Measurements from ENCODE around the gene CDS2.
A peak's percentile ranks its signal among the peaks of the same experiment; 100 is the strongest.

The CDS2 gene

DNA sequence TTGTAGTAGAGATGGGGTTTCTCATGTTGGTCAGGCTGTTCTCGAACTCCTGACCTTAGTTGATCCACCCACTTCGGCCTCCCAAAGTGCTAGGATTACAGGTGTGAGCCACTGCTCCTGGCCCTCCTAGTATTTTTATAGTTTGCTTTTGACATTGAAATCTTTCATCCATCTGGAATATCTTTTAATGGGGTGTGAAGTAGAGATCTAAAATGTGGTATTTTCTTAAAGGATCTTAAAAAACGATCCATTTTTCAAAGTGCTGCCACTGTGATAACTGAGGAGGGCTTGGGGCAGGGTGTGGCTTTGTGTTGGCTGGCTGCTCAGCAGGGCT is 23.1 kb downstream of the CDS2 start:
- Mint-ChIP-seq H3K9me3 (no peaks in the 10 kb centered on the region), H3K4me1 (ENCODE audit: low read depth) (peaks cover 80% of the 10 kb centered on the region), H3K27me3 (no peaks in the 10 kb centered on the region), H3K36me3 (ENCODE audit: low read depth) (peaks cover 37% of the 10 kb centered on the region), H3K27ac (peak overlapping the region; percentile 41), H3K4me3 (no peak overlapping the region)
- intact Hi-C loops (cut with micrococcal nuclease) = no loop called here

GRCh38 chr20:5150226-5151076 is 23.6 kb downstream of the CDS2 start:
- no peak overlapping the region for H3K4me3 Mint-ChIP-seq

DNA sequence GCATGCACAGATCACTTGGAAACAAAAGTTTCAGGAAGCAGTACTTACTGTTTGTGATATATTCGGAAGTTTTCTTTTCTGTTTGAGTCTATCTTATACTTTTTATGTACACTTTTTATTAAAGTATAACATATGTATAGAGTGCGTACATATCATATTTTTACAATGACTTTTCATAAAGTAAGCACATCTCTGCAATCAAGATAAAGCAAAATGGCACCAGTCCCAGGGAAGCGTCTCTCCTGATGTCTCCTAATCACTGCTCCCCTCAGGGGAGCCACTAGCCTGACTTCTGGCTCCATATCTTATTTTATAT is 26.3 kb downstream of the CDS2 start:
- peaks cover 75% of the 10 kb centered on the region for H3K4me1 Mint-ChIP-seq (ENCODE audit: low read depth)
- intact Hi-C loops (cut with micrococcal nuclease) = no loop called here

More at GRCh38 chr20:5150226-5151076, 23.6 kb downstream of the CDS2 start:
- intact Hi-C loops (cut with micrococcal nuclease) = no loop called here
- Mint-ChIP-seq H3K4me1 (ENCODE audit: low read depth) (peaks cover 79% of the 10 kb centered on the region), H3K9me3 (no peaks in the 10 kb centered on the region), H3K27me3 (no peaks in the 10 kb centered on the region), H3K36me3 (ENCODE audit: low read depth) (peaks cover 34% of the 10 kb centered on the region), H3K27ac (peak overlapping the region; percentile 41)

DNA sequence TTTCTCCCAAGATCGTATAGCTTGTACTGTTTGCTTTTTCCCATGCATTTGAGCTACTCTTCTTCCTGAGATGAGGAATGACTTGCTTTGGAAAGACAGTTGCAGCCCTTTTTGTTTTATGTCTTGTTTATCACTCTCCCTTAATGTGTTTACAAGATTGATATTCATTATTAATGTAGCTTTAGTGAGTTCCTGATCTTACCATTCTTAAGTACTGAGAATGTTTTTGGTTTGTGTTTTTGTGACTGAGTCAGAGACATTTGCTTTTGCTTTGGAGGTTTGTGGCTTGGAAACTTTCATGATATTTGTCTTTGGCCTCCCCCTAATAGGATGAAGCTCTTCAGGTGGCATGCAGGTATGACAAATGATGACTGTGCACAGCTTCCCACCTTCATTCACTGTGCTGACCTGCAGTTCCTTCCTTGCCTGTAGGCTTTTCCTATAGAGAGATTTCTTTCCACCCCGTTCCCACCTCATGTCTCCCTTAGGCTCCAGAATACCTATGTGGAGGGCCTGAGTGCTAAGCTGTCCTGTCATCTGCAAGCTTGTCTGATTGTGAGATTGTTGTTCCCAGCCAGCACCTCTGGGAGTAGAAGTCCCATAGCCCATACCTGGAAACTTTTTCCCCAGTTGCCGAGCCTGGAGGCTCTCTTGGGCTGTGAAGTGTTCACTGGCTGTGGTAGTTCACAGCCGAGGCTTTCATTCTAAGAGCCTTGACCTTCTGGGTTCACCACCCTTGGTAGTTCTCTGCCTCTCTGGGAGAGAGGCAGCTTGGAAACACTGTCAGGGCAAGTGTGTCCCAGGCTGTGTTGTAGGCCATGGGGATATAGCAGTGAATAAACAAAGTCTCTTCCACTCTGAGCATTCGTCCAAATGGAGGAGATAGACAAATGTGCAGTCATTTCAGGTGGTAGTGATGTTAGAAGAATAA is 27.1 kb downstream of the CDS2 start:
- Mint-ChIP-seq H3K4me1 (ENCODE audit: low read depth) (peaks cover 70% of the 10 kb centered on the region), H3K36me3 (ENCODE audit: low read depth) (peaks cover 31% of the 10 kb centered on the region), H3K27me3 (no peaks in the 10 kb centered on the region), H3K9me3 (no peaks in the 10 kb centered on the region), H3K4me3 (no peak overlapping the region), H3K27ac (peak overlapping the region; percentile 46)
- intact Hi-C loops (cut with micrococcal nuclease) = no loop called here

More for the DNA sequence above, 26.3 kb downstream of the CDS2 start:
- Mint-ChIP-seq H3K9me3 (no peaks in the 10 kb centered on the region), H3K27me3 (no peaks in the 10 kb centered on the region), H3K36me3 (ENCODE audit: low read depth) (peaks cover 34% of the 10 kb centered on the region), H3K4me3 (no peak overlapping the region), H3K27ac (no peak overlapping the region)

DNA sequence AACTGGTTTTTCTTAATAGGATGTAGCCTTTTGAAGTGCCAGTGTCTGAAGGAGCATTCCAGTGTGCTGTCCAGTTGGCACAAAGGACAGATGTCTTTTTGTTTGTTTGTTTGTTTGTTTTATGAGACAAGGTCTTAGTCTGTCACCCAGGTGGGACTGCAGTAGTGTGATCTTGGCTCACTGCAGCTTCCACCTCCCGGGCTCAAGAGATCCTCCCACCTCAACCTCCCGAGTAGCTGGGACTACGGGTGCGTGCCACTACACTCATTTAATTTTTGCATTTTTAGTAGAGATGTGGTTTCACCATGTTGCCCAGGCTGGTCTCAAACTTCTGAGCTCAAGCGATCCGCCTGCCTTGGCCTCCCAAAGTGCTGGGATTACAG is 27.7 kb downstream of the CDS2 start:
- Mint-ChIP-seq H3K36me3 (ENCODE audit: low read depth) (peaks cover 31% of the 10 kb centered on the region), H3K4me3 (no peak overlapping the region), H3K9me3 (no peaks in the 10 kb centered on the region), H3K27me3 (no peaks in the 10 kb centered on the region), H3K27ac (peak overlapping the region; percentile 46), H3K4me1 (ENCODE audit: low read depth) (peaks cover 65% of the 10 kb centered on the region)
- intact Hi-C loops (cut with micrococcal nuclease) = no loop called here

DNA sequence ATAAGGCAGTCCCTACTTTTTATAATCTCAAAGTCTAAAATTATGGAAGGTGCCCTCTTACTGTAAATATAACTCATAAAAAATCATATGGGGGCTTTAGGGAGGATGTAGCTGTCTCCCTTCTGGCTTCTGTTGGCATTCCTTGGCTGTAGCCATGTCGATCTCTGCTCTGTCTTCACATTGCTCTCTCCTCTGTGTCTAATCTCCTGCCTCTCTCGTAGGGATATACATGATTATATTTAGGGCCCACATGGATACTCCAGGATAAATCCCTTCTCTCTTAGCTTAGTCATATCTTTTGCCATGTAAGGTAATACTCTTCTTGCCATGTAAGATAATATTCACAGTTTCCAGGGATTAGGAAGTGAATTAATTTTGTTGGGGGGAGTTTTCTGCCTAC is 28.6 kb downstream of the CDS2 start:
- peaks cover 27% of the 10 kb centered on the region for H3K36me3 Mint-ChIP-seq (ENCODE audit: low read depth)
- no peaks in the 10 kb centered on the region for H3K27me3 Mint-ChIP-seq
- no peak overlapping the region for H3K4me3 Mint-ChIP-seq
- H3K9me3 Mint-ChIP-seq = no peaks in the 10 kb centered on the region
- H3K4me1 Mint-ChIP-seq (ENCODE audit: low read depth) = peaks cover 57% of the 10 kb centered on the region
- no peak overlapping the region for H3K27ac Mint-ChIP-seq
- intact Hi-C loops (cut with micrococcal nuclease) = no loop called here

DNA sequence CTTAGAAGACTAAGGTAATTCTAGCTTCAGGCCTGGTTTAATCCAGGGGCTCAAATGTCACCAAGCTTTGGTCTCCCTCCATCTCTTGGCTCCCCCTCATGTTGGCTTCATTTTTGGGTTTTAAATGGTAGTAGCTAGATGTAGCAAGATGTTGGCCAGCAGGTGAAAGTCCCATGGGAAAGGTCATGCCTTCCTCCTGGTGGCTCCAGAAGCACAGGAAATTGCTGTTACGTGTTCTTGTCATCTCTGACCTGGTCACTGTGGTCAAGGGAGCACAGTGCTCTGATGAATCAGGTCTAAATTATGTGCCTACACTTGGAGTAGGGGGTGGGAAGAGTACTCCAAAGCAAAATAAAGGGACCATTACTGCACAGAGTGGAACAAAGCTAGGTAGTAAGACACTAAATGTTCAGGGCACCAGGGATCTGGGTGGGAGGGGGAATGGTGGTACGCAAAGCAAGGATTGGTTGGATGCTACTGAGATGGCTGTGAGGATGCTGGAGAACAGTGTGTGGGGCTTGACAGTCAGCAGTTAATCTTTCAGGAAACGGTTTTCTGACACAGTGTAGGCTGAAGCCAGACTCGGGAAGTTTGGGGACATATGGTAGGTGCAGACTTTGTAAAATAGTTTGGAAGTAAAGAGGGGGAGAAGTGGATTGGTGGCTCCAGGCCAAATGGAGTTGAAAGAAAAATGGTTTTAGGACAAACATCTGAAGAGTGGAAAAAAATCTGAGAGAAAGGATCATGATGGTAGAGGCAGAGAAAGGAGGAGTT is 30.1 kb downstream of the CDS2 start:
- Mint-ChIP-seq H3K4me3 (no peak overlapping the region), H3K27me3 (no peaks in the 10 kb centered on the region), H3K36me3 (ENCODE audit: low read depth) (peaks cover 25% of the 10 kb centered on the region), H3K4me1 (ENCODE audit: low read depth) (peaks cover 62% of the 10 kb centered on the region), H3K27ac (peak overlapping the region; percentile 23), H3K9me3 (no peaks in the 10 kb centered on the region)
- intact Hi-C loops (cut with micrococcal nuclease) = no loop called here

DNA sequence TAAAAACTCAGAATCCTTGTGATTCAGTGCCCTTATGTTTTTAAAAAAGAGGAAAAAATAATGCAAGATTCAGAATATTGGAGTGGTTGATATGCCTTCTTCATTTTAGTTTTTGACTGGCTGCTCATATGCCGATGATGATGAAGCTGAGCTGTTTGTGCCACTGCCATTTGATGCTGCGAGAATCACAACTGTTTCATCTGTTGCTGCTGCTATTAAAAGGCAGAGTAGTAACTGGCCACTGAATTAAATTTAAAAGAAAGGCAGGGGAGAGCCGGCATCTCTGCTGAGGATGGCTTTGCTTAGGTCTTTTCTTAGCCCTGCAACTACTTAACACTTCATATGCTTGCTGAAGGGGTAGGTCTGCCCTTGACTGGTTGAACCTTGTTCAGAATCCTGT is 33.1 kb downstream of the CDS2 start:
- Mint-ChIP-seq H3K9me3 (no peaks in the 10 kb centered on the region), H3K27ac (no peak overlapping the region), H3K27me3 (no peaks in the 10 kb centered on the region), H3K4me3 (no peak overlapping the region), H3K4me1 (ENCODE audit: low read depth) (peaks cover 44% of the 10 kb centered on the region), H3K36me3 (ENCODE audit: low read depth) (peaks cover 10% of the 10 kb centered on the region)
- intact Hi-C loops (cut with micrococcal nuclease) = no loop called here

DNA sequence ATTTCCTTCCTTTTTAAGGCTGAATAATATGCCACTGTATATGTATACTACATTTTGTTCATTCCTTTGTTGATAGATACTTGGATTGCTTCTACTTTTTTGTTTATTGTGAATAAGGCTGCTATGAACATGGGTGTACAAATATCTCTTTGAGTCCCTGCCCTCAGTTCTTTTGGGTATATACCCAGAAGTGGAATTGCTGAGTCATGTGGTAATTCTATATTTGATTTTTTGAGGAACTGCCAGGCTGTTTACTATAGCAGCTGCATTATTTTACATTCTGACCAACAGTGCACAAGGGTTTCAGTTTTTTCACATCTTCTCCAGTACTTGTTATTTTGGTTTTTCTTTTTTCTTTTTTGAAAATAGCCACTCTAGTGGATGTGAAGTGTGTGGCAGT is 34.1 kb downstream of the CDS2 start:
- intact Hi-C loops (cut with micrococcal nuclease) = no loop called here
- H3K27ac Mint-ChIP-seq = peak overlapping the region; percentile 28
- H3K36me3 Mint-ChIP-seq (ENCODE audit: low read depth) = peaks cover 10% of the 10 kb centered on the region
- no peaks in the 10 kb centered on the region for H3K9me3 Mint-ChIP-seq
- no peak overlapping the region for H3K4me3 Mint-ChIP-seq
- peaks cover 43% of the 10 kb centered on the region for H3K4me1 Mint-ChIP-seq (ENCODE audit: low read depth)
- H3K27me3 Mint-ChIP-seq = no peaks in the 10 kb centered on the region

- Mint-ChIP-seq H3K4me3 (no peak overlapping the region), H3K36me3 (ENCODE audit: low read depth) (peaks cover 6% of the 10 kb centered on the region)
- intact Hi-C loops (cut with micrococcal nuclease) = no loop called here
Measured at GRCh38 chr20:5161536-5162164, 34.8 kb downstream of the CDS2 start.

GRCh38 chr20:5164645-5165625 is 38.1 kb downstream of the CDS2 start:
- peaks cover 63% of the 10 kb centered on the region for H3K4me1 Mint-ChIP-seq (ENCODE audit: low read depth)
- no peak overlapping the region for H3K4me3 Mint-ChIP-seq
- intact Hi-C loops (cut with micrococcal nuclease) = no loop called here
- peaks cover 10% of the 10 kb centered on the region for H3K36me3 Mint-ChIP-seq (ENCODE audit: low read depth)
- no peaks in the 10 kb centered on the region for H3K27me3 Mint-ChIP-seq
- no peaks in the 10 kb centered on the region for H3K9me3 Mint-ChIP-seq
- H3K27ac Mint-ChIP-seq = no peak overlapping the region

More at GRCh38 chr20:5161536-5162164, 34.8 kb downstream of the CDS2 start:
- Mint-ChIP-seq H3K9me3 (no peaks in the 10 kb centered on the region), H3K4me1 (ENCODE audit: low read depth) (peaks cover 43% of the 10 kb centered on the region), H3K27me3 (no peaks in the 10 kb centered on the region), H3K27ac (no peak overlapping the region)

DNA sequence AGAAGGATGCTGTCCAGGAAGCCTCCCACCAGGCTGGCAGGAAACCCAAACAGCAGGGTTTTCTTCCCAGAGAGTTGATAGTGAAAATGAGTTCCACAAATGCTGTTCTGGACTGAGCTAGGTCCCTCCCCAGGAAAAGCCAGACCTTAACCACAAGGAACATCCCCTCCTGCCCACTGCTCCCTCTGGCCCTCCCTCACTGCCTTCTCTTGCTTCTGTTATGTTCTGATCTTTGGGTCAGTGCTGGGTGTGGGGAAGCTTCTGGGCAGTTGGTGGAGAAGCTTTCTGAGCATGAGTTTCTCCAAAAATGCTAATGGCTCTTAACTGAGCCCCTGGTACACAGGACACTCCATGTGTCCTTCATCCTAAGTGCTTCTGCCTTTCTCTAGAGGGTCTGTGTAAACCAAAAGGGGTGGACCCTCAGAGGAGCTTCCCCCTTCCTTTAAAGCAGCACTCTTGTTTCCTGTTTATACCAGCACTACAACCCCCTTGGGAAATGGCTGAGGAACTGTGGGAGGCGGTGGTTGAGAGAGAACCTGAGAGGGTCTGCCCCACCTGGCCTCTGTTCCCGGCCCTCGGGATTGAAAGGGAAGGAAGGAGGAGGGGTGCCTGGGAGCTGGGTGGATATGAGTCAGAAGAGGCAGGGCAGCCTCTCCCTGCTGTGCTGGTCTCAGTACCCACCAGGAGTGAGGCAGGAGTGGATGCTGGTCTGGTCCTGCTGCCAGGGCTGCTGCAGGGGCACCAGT is 42.0 kb downstream of the CDS2 start:
- Mint-ChIP-seq H3K9me3 (no peaks in the 10 kb centered on the region), H3K4me1 (ENCODE audit: low read depth) (peaks cover 82% of the 10 kb centered on the region), H3K4me3 (peak overlapping the region; percentile 10), H3K27ac (peak overlapping the region; percentile 82), H3K36me3 (ENCODE audit: low read depth) (peaks cover 33% of the 10 kb centered on the region), H3K27me3 (no peaks in the 10 kb centered on the region)
- intact Hi-C loops (cut with micrococcal nuclease) = no loop called here
